HG03103 (cell line): ENCODE data around the gene MAB21L2.

ENCODE experiments used
- ATAC-seq: cut with Tn5 transposase; IDR thresholded peaks from one replicate; pipeline ENCODE4 v1.9.1; 2021; ENCODE audit warnings: low read depth; ENCODE audit not compliant: unreplicated experiment

Gene MAB21L2

DNA sequence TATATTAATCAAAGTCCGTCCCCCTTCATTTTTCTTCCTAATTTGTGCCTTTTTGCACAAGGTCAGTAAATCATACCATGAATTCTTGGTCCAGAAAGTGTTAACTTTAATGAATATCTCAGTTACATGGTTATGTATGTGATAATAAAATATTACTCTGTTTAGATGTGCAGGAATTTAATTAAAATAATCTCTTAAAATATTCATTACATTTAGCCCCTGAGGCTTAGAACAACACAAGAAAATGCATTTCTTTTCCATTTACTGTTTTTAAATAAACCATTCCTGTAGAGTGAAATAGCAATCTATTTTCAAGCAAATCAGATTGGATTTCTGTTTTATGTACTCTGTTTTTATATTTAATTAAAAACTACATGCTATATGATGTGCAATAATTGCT, 17.6 kb downstream of the MAB21L2 start:
- ATAC-seq = no peak

DNA sequence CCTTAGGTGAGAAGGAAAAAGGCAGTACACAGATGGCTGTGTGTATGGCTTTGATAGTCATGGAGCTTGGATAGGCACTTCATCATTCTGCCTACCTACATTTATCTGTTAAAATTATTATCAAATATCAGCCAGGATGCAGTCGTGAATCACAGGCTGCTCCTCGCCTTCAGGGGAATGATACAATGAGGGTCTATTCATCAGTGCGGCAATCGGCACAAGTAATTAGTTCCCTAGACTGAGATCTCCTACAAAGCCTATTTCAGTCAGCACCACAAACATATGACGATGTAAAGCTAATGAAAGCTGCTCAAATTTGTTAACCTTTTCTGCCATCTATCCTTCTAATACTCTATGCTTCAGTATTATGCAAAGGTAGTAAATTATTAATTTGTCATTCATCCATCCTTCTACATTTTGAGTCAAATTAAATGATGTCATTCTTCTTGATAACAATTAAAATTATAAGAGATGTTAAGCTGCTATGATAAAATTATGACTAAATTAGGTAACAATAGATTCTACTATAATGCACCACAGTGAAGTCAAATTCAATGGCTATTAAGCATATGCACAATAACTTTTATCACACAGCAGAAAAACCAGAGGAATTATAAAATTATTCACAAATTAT, 19.0 kb downstream of the MAB21L2 start:
- no peak for ATAC-seq

DNA sequence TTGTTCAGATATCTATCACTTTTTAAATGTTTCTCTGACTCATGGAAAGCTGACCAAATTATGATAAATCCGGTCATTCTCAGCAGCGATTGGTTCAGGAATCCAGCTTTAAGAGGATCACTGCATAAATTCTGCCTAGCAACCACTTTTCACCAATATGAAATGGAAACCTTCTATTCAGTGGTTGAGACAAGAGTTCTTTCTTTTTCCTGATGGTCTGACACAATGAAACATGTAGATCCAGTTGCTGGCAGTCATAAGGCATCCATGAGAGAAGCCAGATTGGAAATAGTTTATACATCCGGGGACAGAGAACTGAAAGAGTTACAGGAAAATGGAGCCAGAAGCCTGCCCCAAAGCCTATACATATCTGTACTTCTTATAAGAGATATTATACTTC, 27.2 kb downstream of the MAB21L2 start:
- no peak for ATAC-seq

DNA sequence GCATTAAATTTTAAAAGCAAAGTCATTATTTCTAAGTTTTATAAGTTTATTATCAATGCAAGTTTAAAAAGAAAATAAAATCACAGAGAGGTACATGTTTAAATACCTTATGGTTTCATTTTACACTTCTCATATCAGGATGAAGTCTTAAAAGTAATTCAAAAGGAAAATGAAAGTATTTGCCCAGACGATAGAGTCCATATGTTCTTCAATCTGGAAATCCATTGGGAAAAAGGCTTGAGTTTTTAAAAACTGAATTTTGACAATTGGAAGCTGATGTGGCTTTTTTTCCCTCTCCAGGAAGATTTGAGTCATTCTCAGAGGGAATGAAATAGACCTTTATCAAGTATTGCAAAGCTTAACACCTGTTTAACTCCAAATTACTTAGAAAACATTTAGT, 37.1 kb downstream of the MAB21L2 start:
- ATAC-seq = no peak

DNA sequence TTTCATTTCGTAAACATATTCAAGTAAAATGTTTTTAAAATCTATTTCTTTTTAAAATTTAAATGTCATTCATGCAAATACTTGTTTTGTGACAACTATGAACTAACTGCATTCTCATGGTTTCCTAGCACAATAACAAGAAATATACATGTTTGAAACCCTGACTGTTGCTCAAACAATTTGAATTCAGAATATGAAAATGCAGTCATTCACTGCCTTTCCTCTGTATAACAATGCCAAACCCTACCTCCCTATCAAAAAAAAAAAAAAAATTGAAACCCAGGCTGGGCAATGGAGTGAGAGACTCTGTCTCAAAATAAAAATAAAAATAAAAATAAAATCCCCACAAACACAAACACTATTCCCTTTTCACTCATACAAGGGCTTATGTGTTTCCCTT, 42.1 kb downstream of the MAB21L2 start:
- no peak for ATAC-seq

DNA sequence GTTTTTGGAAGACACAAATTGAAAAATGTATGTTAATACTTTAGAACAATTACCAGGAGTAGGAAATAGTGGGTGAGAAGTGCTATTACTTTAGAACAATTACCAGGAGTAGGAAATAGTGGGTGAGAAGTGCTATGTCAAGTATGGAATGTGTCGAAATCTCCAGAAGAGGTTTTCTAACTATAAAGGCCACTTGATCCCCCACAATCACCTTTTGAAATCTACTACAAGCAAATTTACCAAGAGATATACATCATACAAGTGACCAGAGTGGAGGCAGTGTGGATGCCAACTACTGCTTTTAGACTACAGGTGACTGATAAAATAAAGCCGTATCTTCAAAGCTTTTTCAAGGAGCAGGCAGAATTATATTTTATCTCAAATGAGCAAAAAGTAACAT, 43.1 kb downstream of the MAB21L2 start:
- ATAC-seq = no peak

DNA sequence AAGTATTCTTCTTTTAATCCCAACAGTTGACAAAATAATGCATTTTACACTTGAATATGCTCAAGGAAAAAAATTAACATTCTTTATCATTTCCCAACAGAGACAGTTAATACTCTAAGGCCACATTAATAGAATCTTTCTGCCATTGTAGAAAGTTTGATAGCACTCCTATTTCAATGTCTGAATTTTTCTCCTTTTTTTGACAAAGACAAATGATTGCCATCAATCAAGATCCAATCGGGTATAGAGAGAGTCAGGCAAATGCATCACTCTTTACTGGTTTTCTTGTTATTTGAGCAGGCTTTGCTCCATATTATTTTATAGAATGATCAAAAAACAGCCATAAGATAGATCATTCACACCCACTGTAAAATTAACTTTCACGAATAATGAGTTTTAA, 46.1 kb downstream of the MAB21L2 start:
- ATAC-seq = no peak

DNA sequence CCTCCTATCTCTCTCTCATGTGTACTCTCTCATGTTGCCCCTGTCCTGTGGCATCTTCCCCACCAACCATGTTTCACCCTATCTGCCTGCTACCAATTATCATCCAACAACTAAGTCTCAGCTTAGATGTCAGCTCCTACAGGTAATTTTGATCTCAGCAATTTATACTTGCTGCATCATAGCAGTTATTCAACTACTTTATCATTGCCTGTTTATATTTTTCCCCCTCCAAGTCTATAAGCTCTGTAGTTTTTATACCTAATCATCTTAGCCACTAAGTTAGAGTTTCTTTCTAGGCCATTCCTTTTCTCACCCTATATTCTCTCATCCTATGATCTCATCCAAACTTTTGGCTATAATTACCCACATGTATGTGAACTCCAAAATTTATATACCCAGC, 50.7 kb downstream of the MAB21L2 start:
- no peak for ATAC-seq
